GM19438 (cell line): ENCODE measurements around the gene ARHGAP15.

Experiments used
- ATAC-seq: cut with Tn5 transposase; IDR thresholded peaks from one replicate; pipeline ENCODE4 v1.9.1; 2021; ENCODE audit warnings: low read depth; ENCODE audit not compliant: unreplicated experiment

Gene ARHGAP15

DNA sequence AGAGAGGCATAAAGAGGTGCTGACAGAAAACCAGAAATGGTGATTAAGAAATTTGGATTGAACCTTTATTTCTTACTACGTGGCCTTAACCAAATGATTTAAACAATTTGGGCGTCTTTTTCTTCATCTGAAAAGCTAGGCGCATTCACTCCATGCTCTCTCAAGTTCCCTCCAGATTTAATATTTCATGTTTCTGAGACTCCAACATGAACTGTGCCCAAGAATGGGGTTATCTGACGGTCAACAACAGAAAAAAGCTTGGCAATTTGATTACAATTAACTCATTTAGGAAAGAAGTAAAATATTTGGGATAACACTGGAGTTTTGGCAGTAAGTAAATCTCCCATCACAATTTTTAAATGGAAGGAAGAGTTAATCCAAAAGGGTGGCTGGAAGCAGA is 345.4 kb downstream of the ARHGAP15 start:
- ATAC-seq: no peak

DNA sequence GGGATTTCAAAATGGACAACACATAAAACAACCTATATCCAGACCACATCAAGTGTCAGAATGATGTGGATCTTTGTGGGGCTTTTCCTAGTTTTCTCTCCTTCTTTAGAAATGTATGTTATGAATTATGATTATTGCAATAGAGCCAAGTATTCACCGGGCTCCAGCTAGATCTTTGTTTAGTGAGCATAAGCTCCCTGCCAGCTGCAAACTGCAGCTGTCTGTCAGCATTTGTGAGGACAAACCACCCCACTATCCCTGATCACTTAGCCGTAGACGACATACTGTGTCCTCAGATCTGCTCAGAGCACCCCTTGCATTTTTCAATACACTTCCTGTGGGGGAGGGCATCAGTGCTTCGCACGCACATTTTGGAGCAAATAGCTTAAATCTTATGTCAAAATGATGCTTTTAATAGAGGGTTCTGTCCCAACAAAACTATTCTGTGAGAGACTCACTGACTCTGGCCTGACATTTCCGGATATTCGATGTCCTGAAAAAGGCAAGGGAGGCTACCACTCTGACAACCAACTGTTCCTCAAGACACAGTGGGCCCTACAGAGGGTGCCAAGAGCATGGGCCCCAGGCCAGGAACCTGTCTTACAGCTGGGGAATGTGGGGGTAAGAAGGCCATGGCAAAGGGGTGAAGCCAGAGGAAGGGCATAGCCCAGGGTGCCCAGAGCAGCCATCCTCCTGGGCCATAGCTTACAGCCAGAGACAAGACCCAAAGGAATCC is 346.0 kb downstream of the ARHGAP15 start:
- ATAC-seq: no peak

DNA sequence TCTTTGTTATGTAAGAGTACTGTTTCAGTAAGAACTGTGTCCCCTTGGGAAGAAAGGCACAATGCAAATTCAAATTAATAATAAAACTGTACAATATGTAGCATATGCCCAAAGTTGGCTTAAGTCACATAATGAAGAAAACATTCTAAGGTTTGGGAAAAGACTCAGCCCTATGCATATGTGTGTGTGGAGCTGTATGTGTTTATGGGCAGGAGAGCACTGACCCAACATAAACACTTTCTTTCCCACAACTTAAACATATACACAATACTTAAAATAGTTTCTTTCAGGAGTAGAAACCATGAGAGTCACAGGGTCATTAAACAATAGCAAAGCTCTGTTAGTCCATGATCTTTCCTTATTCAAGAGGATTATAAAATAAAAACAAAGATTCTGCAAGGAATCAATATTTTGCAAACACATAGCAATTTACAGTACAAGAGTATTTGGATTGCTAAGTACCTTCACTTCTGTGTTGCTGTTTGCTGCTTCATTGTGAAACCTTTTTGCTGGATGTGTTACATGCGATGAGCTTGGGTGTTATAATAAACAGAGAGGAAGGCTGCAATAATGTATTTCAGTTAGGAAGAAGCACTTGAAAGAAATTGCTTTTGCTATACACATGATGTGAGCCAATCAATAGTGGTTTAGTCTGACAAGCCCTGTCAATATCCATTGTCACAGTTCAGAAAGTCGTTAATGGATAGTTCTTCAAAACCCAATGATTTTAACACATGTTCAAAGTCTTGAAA is 347.3 kb downstream of the ARHGAP15 start:
- no peak for ATAC-seq

DNA sequence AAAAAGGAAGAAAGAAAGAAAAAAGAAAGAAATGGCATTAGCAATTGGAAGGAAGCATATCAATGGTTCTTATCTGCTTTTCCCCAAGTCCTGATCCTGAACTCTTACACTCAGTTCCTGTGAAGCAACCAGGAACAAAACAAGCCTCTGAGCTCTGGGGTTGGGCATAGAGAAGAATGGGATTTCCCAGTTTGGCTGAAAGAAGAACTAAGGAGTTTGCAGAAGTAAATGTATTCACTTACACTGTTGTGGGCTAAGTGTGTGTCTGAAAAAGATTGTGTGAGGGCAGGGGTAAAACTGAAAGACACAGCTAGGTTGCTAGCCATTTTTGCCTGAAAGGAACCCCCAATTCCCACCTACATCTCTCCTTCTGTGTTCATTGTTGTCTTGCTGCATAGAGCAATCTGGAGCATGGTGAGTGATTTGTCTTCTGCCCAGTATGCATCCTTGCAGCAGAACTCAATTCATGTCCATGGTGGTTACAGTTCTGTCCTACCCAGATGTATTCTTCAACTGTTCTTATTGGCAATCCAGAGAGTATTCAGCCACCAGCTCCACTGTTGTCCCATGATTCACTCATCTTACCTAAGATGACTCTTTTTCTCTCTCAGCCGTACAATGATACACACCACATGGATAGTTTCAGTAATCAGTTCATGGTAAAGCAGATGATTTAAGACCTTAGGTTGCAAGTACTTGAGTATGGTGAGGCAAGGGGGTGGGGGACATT is 348.7 kb downstream of the ARHGAP15 start:
- ATAC-seq: no peak

DNA sequence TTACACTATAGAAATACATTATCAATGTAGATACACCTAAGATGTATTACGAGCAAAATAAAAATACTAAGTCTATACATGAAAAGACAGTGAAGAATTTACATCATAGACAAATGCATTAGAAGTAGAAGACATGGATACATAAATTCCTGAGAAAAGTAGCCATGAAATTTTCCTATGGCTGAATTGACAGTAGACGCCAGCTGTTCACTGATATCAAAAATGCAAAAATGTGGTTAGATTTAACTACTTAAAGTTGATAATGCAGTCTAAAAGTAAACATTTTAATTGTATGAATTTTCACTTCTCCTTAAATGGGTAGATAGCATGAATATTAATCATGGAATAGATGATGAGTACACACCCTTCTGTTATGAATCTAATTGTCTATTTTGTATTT is 350.9 kb downstream of the ARHGAP15 start:
- no peak for ATAC-seq

DNA sequence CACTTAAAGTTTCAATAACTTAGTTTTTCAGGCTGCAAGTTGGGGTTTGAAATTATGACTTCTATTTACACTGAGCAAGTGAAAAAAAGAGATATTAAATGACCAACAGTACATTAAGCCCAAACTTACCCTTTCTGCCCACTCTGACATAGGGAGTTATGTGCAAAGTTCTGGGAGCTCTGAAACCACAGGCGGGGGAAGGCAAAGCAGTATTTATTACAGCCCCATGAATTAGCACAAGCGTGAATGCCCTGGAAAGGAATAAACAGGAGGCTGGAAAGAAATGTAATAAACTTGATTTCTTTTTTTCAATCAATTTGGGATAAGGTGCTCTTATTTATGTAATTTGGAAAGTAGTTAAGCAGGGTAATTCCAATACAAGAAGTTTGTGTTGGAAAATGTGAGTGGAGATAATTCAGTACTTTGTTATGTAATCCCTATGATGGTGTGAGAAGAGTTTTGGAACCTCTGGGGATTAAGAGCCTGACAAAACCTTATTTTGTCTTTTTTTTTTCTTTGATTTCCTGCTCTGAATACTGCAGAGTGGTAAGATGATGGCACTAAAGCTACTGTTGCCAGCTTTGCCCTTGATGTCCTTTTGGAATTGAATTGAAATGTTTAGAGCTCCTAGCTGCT is 351.5 kb downstream of the ARHGAP15 start:
- no peak for ATAC-seq

DNA sequence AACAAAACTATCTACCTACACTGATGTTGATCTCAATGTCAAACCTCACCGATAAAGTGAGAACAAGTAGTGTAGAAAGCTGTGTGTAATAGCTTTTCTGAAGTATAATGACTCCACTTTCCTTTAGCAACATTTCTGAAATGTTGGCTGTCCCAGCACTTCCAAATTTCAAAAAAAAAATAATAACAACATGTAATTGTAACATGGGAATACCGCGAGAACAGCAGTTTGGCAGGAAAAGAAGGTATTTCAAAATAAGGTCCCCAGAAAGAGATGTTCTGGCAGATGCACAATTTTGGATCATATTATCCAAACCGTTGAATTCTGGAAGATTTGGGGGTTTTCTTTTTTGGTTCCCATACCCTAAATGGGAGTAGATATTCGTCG is 352.0 kb downstream of the ARHGAP15 start:
- no peak for ATAC-seq

DNA sequence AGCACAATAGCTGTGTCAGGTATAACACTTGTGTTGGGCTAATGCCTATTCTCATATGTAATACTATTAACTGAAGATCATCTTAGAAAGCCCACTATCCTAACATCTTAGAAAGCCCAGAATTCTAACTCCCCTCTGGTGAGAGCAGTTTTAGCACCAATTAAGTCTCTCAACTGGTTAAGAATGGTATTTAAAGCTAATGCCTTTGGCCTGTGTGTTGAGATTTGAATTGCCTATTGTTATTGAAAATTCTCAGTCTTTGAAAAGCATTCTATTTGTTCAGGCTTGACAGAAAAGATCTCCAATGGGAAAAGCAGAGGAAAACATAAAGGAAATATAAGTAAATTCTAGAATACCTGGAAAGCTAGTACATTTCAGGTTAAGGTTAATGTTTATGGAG is 352.5 kb downstream of the ARHGAP15 start:
- no peak for ATAC-seq

DNA sequence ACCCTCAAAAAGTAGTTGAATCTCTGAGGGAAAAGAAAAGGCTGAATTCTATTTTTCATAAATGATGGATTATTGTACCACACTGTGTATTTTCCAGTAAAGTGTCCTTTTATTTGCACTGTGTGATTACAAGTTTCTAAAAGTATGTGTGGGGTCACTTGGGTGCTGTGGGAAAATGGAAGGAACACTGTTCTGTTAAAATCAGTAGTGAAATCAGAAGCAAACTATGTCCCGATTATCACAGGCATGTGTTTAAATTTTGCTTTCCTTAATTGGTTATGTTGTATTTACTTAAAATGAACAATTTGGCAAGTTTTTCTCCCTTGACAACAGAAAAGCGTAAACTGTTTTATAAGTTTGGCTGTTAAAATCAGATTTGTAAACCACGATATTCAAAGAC is 353.1 kb downstream of the ARHGAP15 start:
- ATAC-seq: no peak

DNA sequence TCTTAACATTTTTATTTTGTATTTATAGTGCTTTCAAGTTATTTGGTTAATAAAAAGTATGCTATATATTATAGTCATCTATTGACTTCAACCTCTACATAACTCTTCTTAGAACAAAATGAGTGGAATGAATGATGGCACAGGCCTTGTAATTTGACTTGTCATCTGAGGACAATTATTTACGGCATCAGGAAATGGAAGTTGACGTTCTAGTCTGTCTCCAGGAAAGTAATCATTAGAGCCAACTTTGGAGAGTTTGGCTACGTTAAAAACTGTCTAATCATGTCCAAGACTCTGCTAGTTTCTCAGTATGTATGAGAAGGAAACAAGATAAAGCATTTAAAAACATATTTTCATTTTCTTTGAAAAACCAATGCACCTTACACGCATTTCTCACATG is 353.6 kb downstream of the ARHGAP15 start:
- no peak for ATAC-seq

DNA sequence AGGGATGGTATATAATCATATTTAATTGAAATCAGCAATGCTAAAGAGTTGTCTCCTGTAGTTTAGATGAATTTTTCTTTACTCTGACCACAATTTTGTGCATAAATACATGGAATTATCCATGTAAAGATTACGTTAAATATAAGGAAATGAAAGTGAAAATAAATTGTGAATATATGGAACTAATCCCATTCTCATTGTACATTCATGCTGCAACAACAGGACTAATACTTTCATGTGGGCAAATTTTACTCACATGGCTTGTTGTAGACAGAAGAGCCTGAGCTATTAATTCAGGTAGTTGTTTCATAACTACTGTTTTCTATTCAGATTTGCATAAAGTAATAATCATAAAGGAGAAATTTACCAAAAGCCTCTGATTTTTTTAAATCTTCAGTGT is 357.8 kb downstream of the ARHGAP15 start:
- ATAC-seq: no peak

DNA sequence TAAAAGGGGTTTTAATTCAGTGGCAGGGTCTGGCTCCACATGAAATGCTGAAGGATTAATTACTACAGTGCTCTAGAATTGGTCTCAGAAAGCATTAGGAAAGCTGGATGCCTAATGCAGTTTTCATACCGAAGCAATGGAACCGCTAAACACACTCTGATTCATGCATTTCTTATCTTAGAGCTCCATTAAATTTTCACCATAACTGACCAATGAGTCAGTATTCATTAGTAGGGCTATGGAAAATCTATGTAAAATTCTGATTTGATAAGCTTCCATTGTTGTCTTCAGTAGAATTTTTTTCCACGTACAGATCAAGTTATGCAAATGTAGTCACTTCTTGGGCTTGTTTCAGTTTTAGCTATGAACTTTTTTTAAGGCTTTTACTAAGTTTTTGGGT is 359.9 kb downstream of the ARHGAP15 start:
- ATAC-seq: no peak

DNA sequence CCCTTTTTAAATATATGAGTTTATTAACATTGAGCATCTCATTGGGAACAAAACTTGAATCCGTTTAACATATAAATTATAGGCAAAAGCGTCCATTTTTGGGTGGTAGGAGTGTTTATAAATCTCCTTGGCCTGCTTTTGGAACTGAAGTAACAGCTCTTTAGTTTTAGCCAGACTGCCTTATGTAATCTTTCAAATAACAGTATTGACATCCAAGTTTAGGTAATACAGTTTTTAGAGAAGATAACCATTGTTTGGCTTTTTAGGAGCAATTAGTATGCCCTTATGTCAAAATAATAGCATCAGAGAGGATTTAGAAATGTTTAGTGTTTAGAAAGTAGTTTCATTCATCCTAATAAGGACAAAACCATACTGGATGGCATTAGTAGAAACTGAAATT is 361.9 kb downstream of the ARHGAP15 start:
- ATAC-seq: no peak

DNA sequence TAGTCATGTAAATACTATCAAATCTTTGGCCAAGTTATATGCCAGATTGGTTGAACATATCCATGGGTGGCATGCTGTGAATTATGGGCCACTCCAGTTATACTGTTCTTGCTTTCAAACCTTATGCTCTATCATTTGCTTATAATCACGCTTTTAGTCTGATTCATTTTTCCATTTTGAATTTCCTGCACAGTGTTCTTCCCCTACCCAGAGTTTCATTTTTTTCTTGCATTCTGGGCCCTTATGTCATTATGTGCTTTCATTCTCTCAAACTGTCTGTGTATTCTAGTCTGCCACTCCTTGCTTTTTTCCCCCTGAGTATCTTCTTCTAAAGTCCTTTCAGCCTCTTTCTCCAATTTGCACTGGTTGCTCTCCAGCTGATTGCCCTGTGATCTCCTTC is 364.1 kb downstream of the ARHGAP15 start:
- ATAC-seq: no peak

DNA sequence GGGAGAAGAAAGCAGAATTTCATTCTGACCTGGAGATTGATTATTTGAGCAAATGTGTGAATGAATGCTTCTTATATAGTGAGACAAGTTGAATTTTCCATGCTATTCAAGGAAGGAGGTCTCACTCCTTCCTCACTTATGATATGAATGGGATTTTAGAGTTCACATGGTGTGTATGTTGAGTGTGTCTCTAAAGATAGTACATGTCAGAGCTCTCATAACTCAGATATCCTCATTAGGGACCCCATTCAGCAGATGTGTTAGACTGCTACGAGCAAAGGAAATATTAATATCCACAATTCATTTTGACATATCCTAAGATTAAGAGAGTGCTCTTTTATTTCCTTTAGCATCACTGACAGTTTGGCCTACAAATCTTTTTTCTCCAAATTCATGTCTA is 368.5 kb downstream of the ARHGAP15 start:
- no peak for ATAC-seq

DNA sequence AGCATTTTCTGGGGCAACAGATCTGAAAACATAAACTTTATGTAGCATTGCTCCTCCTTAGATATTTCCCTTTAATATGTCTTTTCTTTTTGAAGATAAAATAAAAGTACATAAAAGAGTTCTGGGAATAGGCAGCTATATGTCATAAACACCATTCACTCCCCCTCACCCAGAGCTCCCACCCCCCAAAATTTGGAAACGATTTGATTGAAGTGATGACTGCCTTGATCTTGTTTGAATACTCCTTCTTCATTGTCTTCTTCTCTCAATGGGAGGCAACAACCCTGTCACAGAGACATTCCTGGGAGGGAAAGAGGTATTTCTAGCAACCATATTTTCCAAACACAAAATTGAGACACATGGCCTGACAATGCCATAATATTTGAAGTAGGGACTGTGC is 369.3 kb downstream of the ARHGAP15 start:
- ATAC-seq: no peak

DNA sequence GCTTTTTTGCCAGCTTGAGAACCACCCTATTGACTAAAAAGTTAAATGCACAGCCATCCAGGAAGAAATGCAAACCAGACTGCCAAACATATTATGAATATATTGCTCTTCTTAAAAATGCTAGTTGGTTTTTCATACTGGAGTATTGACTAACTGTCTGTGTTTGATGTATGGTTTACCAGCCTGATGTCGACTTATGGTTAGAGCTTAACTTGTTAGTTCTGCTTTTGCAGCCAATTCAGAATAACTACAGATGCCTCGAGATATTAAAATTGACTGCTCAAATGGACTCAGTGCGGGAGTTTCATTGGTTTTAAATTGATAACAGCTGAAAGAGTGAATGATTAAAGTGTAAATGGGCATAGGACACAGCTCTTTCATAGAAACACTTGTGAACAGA is 369.8 kb downstream of the ARHGAP15 start:
- no peak for ATAC-seq

DNA sequence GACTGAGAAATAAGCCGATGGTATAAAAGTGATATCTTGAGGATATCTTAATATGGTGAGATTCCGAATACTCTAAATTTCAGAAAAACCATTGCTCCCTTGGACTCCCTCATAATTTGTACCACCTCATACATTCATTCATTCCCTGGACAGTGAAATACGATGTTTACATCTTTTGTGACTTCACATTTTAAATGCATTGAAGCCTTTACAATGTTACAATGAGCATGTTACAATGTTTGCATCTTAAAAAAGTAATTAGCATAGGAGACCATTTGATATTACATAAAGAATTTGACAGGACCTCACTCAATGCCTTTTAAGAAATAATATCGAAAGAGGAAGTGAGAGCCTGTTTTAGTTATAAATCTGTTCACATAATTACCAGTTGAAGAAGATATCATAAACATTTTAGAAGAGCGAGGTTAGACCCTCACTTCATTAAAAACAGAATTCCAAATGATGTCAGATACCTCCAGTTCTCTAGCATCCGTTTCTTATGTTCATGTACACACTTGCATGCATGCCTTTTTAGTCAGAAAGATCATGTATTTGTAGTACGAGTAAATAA is 372.0 kb downstream of the ARHGAP15 start:
- ATAC-seq: no peak

DNA sequence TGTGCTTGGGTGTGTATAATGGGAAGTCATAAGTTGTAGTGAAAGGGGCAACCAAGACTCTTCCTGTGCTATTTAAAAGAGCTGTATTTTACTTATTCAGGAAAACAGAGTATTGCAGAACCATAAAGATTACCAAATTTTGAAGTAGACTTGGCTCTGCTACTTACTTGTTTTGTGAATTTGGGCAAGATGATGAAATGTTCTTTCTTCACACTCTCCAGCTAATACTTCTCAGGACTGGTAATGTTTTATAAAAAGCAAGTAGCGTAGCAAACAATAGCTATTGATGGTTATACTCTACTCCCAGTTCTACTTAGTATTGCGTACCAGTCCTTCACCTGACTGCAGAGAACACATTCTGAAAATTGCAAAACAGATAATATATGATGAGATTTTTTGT is 374.1 kb downstream of the ARHGAP15 start:
- no peak for ATAC-seq

DNA sequence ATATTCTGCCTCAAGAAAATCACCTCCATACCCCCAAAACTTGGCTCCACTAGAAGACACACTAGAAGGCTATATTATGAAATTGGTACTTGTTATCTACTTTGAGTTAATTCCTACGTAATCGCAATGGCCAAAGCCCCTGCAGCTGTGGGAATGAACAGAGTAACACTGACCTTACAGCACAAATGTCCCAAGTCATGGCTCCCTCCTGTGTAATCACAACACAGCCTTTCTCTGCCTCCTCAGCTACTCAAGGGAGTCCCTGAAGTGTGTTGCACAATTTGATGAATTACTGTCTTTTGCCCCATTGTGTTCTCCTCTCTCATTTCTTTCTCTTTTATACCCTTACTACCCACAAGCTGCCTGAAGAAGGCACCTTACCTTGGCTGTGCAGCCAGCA is 375.2 kb downstream of the ARHGAP15 start:
- ATAC-seq: no peak

DNA sequence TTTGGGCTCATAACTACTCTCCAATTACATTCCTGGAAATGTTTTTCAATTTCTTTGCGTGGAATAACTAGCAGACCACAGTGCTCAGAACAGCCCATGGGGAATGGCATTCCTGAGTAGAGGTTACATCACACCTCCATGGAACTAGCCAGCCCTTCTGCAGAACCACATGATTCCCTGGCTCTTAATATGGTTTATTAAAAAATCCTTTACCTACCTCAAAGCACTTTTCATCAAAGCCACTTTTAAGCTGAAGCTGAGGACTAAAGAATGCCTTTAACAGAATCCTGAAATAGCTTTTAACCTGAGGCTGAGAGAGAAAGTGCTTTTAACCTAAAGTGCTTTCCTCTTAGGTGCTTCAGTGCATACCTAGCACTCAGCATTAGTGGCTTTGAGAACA is 376.3 kb downstream of the ARHGAP15 start:
- no peak for ATAC-seq
